GM08714 (cell line): Measurements from ENCODE around the gene TDRD9.
"Not testable (repeated sequence)": the region's sequence is repeated elsewhere in the genome, so short reads cannot be mapped to it uniquely, and the experiment has no call there.

Experiments
- H3K4me3 ChIP-seq: fragments of 200-500 bp; sonication (Bioruptor generic); 2 replicates; pipeline ENCODE4 v1.5.1; 2014; ENCODE audit warnings: mild to moderate bottlenecking, low read length, inconsistent platforms
- ZNF274 ChIP-seq: IDR thresholded peaks from 2 replicates; pipeline ENCODE4 v1.6.1; 2012; ENCODE audit warnings: mild to moderate bottlenecking, low read depth, low read length

Gene TDRD9

GRCh38 chr14:103973354-103973753, 45.1 kb downstream of the TDRD9 start:
- no peak for TF ChIP-seq ZNF274
- no peak overlapping the region for H3K4me3 ChIP-seq

DNA sequence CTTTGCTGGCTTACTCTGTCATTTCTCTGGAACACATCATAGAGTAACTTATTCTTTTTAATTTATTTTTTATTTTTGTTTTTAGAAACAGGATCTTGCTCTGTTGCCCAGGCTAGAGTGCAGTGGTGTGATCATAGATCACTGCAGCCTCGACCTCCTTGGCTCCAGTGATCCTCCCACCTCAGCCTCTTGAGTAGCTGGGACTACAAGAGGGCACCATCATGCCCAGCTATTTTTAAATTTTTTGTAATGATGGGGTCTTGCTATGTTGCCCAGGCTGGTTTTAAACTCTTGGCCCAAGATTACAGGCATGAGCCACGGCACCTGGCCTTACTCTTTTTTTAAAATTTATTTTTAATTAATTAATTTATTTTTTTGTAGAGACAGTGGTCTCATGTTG, 46.3 kb downstream of the TDRD9 start:
- no peak for TF ChIP-seq ZNF274
- no peak overlapping the region for H3K4me3 ChIP-seq

DNA sequence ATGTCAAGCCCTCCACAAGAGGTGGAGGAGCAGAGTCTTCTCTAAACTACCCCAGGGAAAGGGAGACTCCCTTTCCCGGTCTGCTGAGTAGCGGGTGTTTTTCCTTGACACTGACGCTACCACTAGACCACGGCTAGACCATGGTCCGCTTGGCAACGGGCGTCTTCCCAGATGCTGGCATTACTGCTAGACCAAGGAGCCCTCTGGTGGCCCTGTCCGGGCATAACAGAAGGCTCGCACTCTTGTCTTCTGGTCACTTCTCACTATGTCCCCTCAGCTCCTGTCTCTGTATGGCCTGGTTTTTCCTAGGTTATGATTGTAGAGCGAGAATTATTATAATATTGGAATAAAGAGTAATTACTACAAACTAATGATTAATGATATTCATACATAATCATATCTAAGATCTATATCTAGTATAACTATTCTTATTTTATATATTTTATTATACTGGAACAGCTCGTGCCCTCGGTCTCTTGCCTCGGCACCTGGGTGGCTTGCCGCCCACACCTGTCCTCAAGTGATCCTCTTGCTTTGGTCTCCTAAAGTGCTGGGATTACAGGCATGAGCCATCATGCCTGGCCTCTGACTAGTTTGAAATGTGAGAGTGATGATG, 52.5 kb downstream of the TDRD9 start:
- not testable (repeated sequence) for H3K4me3 ChIP-seq

DNA sequence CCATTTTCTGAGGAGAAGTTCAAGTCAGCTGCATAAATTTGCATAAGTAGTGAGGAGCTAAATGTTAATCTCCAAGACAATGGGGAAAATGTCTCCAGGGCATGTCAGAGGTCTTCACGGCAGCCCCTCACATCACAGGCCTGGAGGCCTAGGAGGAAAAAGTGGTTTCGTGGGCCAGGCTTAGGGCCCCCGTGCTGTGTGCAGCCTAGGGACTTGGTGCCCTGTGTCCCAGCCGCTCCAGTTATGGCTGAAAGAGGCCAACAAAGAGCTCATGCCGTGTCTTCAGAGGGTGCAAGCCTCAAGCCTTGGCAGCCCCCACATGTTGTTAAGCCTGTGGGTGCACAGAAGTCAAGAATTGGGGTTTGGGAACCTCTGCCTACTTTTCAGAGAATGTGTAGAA, 55.9 kb downstream of the TDRD9 start:
- H3K4me3 ChIP-seq: no peak overlapping the region
- TF ChIP-seq ZNF274: no peak

GRCh38 chr14:103989034-103989433, 60.8 kb downstream of the TDRD9 start:
- H3K4me3 ChIP-seq: no peak overlapping the region
- TF ChIP-seq ZNF274: no peak

DNA sequence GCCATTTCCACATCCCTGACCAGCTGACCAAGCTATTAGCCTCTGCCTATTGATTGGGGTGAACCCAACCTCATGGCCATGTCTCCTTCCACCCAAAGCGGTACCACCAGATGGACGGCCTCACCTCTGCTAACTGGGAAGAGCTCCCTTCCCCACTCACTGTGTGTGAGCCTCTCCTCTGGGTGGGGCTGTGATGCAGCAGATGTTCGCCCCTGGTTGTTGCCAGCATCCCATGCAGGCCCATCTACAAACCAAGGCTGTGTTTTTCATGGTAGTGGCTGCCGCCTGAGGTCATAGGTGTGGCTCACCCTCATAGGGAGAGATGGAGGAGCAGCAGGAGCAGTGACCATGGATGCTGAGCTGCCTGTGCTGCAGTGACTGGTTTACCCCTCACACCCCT, 61.7 kb downstream of the TDRD9 start:
- TF ChIP-seq ZNF274: no peak
- H3K4me3 ChIP-seq: no peak overlapping the region

GRCh38 chr14:103994535-103995184, 66.4 kb downstream of the TDRD9 start:
- no peak for TF ChIP-seq ZNF274
- H3K4me3 ChIP-seq: no peak overlapping the region

DNA sequence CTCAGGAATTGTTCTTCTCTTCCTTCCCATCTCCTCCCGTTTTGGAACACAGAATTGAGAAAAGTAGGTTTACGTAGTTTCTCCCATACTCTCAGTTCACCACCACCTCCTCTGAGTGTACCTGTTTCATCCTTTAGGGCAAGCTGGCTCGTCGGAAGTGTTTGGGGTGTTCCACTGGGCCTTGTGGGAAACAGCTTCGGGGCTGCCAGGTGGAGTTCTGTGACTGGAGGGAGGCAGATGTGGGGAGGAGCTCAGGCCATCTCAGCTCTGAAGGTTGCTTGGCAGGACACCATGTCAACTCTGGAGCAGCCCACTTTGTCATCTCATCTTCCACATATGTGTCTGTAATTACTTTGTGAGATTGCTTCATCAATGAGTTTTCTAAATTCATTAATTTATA, 67.6 kb downstream of the TDRD9 start:
- H3K4me3 ChIP-seq: no peak overlapping the region
- TF ChIP-seq ZNF274: no peak

DNA sequence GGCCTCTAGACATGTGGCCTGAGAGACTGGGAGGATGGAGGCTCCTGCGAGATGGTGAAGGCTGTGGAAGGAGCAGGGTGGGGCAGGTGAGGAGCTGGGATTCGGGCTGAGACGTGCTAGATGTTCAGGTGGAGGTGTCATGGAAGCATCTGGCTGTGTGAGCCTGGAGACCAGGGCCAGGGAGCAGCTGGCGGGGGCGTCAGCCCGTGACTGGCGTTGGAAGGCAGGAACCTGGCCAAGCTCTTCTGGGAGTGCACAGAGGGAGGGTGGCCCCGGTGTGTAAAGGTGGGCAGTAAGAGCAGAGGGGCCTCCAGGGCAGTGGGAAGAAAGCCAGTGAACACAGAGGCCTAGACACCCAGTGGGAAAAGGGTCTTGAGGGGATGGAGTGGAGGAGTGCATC, 69.1 kb downstream of the TDRD9 start:
- no peak overlapping the region for H3K4me3 ChIP-seq
- TF ChIP-seq ZNF274: no peak

GRCh38 chr14:103998027-103998426, 69.8 kb downstream of the TDRD9 start:
- no peak for TF ChIP-seq ZNF274
- H3K4me3 ChIP-seq: no peak overlapping the region

- TF ChIP-seq ZNF274: no peak
- H3K4me3 ChIP-seq: no peak overlapping the region
Observed at GRCh38 chr14:103999795-104000440, 71.7 kb downstream of the TDRD9 start.

DNA sequence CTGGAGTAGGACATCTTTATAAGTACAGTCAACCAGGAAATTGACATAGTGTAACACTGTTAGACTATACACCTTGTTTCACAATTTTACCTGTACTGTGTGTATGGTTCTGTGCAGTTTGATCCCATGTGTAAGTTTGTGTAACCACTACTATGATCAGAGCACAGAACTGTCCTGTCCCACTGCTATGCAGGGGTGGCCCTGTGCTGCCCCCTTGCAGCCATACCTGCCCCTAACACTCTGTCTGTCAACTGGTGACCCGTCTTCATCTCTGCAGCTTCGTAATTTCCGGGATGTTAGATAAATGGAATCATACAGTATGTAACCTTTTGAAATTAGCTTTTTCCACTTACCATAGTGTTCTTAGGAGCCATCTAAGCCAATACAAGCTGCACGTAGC, 72.7 kb downstream of the TDRD9 start:
- no peak for TF ChIP-seq ZNF274
- no peak overlapping the region for H3K4me3 ChIP-seq

DNA sequence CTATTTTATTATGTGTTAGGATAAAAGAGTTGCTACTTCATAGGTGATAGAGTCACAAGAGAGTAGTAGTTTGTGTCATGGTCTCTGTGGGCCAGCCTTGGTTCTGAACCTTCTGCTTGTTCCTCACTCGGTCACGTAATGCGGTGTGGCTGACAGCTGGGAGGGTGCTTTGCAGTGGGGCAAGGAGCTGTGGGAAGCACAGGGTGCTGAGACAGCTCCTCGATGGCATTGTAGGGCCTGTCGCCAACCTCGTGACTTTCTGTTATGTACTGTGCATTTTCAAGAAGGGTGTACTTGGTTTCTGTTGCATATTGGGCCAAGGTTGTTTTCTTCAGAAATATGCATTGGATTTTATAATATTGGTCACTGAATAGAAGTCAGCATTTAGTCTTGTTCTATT, 75.4 kb downstream of the TDRD9 start:
- H3K4me3 ChIP-seq: no peak overlapping the region
- TF ChIP-seq ZNF274: no peak

GRCh38 chr14:104004849-104005248, 76.6 kb downstream of the TDRD9 start:
- TF ChIP-seq ZNF274: no peak
- H3K4me3 ChIP-seq: no peak overlapping the region

- TF ChIP-seq ZNF274: no peak
- no peak overlapping the region for H3K4me3 ChIP-seq
Observed at GRCh38 chr14:104005489-104005888, 77.2 kb downstream of the TDRD9 start.
